Endometrial microvascular endothelial cells (primary cell): ENCODE results near the gene ARHGAP22. TPM values are rescaled to one million over a fixed set of nuclear protein-coding genes. Genes with fewer than 3 reads are reported as not detected.

Source experiments
- in situ Hi-C: cut with HindIII; loops from 2 replicates; pipeline ENCODE4 v1.10.0; 2017; ENCODE audit warnings: low sequenced_read_pairs, low pct_unique_long_range_greater_than_20kb; ENCODE audit errors: inconsistent ontology term
- total RNA-seq: library from RNA; depleted of rRNA; stranded (reverse); fragments of >200 nt; gene quantifications from one replicate; pipeline ENCODE4 v1.2.3, GENCODE V29; 2015; ENCODE audit errors: inconsistent ontology term

ARHGAP22 gene
- total RNA-seq, 1 donor from 2014 or later = 80.9 TPM

GRCh38 chr10:48526846-48527505 is 77.9 kb downstream of the ARHGAP22 start:
- in situ Hi-C loops = loop anchor here (25.0 kb wide), 2 partner anchors 90 to 110 kb away; no protein-coding TSS in a partner anchor

GRCh38 chr10:48526011-48526821 is 78.7 kb downstream of the ARHGAP22 start:
- in situ Hi-C loops = loop anchor here (25.0 kb wide), 2 partner anchors 89 to 111 kb away; no protein-coding TSS in a partner anchor

GRCh38 chr10:48525113-48525512 is 79.8 kb downstream of the ARHGAP22 start:
- in situ Hi-C loops = loop anchor here (25.0 kb wide), 2 partner anchors 88 to 112 kb away; no protein-coding TSS in a partner anchor

GRCh38 chr10:48523820-48524758 is 80.8 kb downstream of the ARHGAP22 start:
- in situ Hi-C loops = no loop called here

GRCh38 chr10:48523212-48523819 is 81.6 kb downstream of the ARHGAP22 start:
- in situ Hi-C loops = no loop called here

- in situ Hi-C loops = no loop called here
Measured at GRCh38 chr10:48522011-48522765, 82.7 kb downstream of the ARHGAP22 start.

GRCh38 chr10:48520594-48520993 is 84.3 kb downstream of the ARHGAP22 start:
- in situ Hi-C loops = no loop called here

GRCh38 chr10:48520184-48520506 is 84.7 kb downstream of the ARHGAP22 start:
- in situ Hi-C loops = no loop called here

- in situ Hi-C loops = no loop called here
Measured at GRCh38 chr10:48519481-48520183, 85.2 kb downstream of the ARHGAP22 start.

- in situ Hi-C loops = no loop called here
Measured at GRCh38 chr10:48518986-48519385, 85.9 kb downstream of the ARHGAP22 start.

- in situ Hi-C loops = no loop called here
Measured at GRCh38 chr10:48517911-48518811, 86.7 kb downstream of the ARHGAP22 start.

GRCh38 chr10:48517482-48517881 is 87.4 kb downstream of the ARHGAP22 start:
- in situ Hi-C loops = no loop called here

- in situ Hi-C loops = no loop called here
Measured at GRCh38 chr10:48516911-48517310, 88.0 kb downstream of the ARHGAP22 start.

- in situ Hi-C loops = no loop called here
Measured at GRCh38 chr10:48514916-48515315, 90.0 kb downstream of the ARHGAP22 start.

- in situ Hi-C loops = no loop called here
Measured at GRCh38 chr10:48514255-48514654, 90.6 kb downstream of the ARHGAP22 start.

GRCh38 chr10:48512861-48513260 is 92.0 kb downstream of the ARHGAP22 start:
- in situ Hi-C loops = no loop called here

GRCh38 chr10:48511875-48512231 is 93.0 kb downstream of the ARHGAP22 start:
- in situ Hi-C loops = no loop called here
